ENCODE data around the gene TMEM186. TPM values are rescaled to one million over a fixed set of nuclear protein-coding genes. Genes with fewer than 3 reads are reported as not detected.

Gene TMEM186
- total and polyA plus RNA-seq, 2 experiments from 2014 or later: 8.3 to 14.8 TPM

DNA sequence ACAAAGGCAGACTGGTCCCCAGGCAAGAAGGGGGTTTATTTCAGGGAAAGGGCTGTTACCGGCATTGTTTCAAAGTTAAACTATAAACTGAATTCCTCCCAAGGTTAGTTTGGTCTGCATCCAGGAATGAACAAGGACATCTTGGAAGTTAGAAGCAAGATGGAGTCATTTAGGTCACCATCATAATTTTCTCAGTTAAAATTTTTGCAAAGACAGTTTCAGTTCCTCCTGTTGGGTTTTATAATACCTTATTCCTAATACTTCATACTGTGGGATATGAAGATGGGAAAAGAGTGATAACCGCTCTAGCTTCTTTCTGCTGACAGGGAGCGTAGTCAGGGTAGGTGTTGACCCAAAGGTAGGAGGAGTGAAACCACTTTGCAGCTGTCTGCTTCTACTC is 25.0 kb upstream of the TMEM186 start:
- H4K20me1 ChIP-seq (replicated peaks; ENCODE audit: insufficient read depth): no peaks in the 10 kb centered on the region; the same call in 1 of the 2 replicates
- H3K9me2 ChIP-seq (ENCODE audit: insufficient read depth): no peaks in the 10 kb centered on the region
- no peak overlapping the region for H3K4me3 ChIP-seq
- peaks cover 11% of the 10 kb centered on the region; the same call in 1 of the 2 replicates for H3K4me1 ChIP-seq (ENCODE audit: insufficient read depth)
- DNase-seq (ENCODE audit: low spot score) (no peak), ATAC-seq (peak; percentile 69; the same call in 2 of the 3 replicates)
- H3K27me3 ChIP-seq (ENCODE audit: insufficient read depth): no peaks in the 10 kb centered on the region
- peaks cover 2% of the 10 kb centered on the region for H3K27me3 Mint-ChIP-seq (ENCODE audit: insufficient read depth, low read depth, poor library complexity)
- H3K27ac Mint-ChIP-seq: peak overlapping the region; percentile 46; the same call in 1 of the 2 replicates
- TF ChIP-seq CTCF (conservative IDR thresholded peaks at IDR 0.05; ENCODE audit: low read depth in 2 of 2): no peak
- TF ChIP-seq, protein P1, sequence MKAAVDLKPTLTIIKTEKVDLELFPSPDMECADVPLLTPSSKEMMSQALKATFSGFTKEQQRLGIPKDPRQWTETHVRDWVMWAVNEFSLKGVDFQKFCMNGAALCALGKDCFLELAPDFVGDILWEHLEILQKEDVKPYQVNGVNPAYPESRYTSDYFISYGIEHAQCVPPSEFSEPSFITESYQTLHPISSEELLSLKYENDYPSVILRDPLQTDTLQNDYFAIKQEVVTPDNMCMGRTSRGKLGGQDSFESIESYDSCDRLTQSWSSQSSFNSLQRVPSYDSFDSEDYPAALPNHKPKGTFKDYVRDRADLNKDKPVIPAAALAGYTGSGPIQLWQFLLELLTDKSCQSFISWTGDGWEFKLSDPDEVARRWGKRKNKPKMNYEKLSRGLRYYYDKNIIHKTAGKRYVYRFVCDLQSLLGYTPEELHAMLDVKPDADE (IDR thresholded peaks at IDR 0.05): no peak
- no peak for TF ChIP-seq POLR2AphosphoS5 (IDR thresholded peaks at IDR 0.05; ENCODE audit: low read depth)
- no peak for TF ChIP-seq EZH2phosphoT487 (IDR thresholded peaks at IDR 0.05; ENCODE audit: unreplicated experiment)
- no peak for TF ChIP-seq ZNF462 (CRISPR knock-in tag; IDR thresholded peaks at IDR 0.05)
- no peak for TF ChIP-seq NANOG (IDR thresholded peaks at IDR 0.05; ENCODE audit: borderline replicate concordance)
- no peak for TF ChIP-seq ZNF114 (CRISPR knock-in tag; IDR thresholded peaks at IDR 0.05)
- TF ChIP-seq REST (IDR thresholded peaks at IDR 0.05; ENCODE audit: unreplicated experiment): no peak
- no peak for TF ChIP-seq STAT1 (IDR thresholded peaks at IDR 0.05; ENCODE audit: unreplicated experiment)
- no peak for TF ChIP-seq CREB1 (CRISPR knock-in tag; IDR thresholded peaks at IDR 0.05; ENCODE audit: low read depth)
- TF ChIP-seq JUNB (IDR thresholded peaks at IDR 0.05; ENCODE audit: unreplicated experiment): no peak
- no peak for TF ChIP-seq EZH2 (IDR thresholded peaks at IDR 0.05; ENCODE audit: low read depth, unreplicated experiment)
- no peak for TF ChIP-seq ZNF331 (CRISPR knock-in tag; IDR thresholded peaks at IDR 0.05; ENCODE audit: low read depth)
- H3K36me3 Mint-ChIP-seq (ENCODE audit: low read depth): peaks cover 86% of the 10 kb centered on the region
- peaks cover 10% of the 10 kb centered on the region for H3K36me3 ChIP-seq (ENCODE audit: insufficient read depth)
- no peak overlapping the region for H2AFZ ChIP-seq
- H3K4me3 Mint-ChIP-seq: no peak overlapping the region; the same call in 2 of the 3 replicates
- 0 out of 2 replicates have a peak, but pooled peaks cover 6% of the 10 kb centered on the region for H3K79me2 ChIP-seq (replicated peaks; ENCODE audit: insufficient read depth)
- H3K4me1 Mint-ChIP-seq: peaks cover 23% of the 10 kb centered on the region
- no peaks in the 10 kb centered on the region for H3K9me3 Mint-ChIP-seq
- 0 out of 2 replicates have a peak overlapping the region, but pooled peaks have one; percentile 9 for H3K4me2 ChIP-seq
- peak overlapping the region; percentile 13 for H3K27ac ChIP-seq (ENCODE audit: low read depth)
- peaks cover 14% of the 10 kb centered on the region; the same call in 1 of the 2 replicates for H3F3A ChIP-seq (replicated peaks; ENCODE audit: low read depth)

All from GM23338 (cell line).